HFFc6 (cell line): Measurements from ENCODE around the gene ZBTB42. TPM values are rescaled to one million over a fixed set of nuclear protein-coding genes. Genes with fewer than 3 reads are reported as not detected.

Source experiments
- DNase-seq: peaks from one replicate; pipeline ENCODE4 v3.0.0-alpha.2; 2018
- H3K27ac Mint-ChIP-seq: 2 replicates; pipeline ENCODE4 v1.8.0; 2020; ENCODE audit warnings: mild to moderate bottlenecking, mixed read lengths
- H3K27me3 Mint-ChIP-seq: 2 replicates; pipeline ENCODE4 v1.8.0; 2021; ENCODE audit warnings: mild to moderate bottlenecking, moderate library complexity, mixed read lengths; ENCODE audit not compliant: insufficient read depth
- H3K36me3 Mint-ChIP-seq: 2 replicates; pipeline ENCODE4 v1.8.0; 2021; ENCODE audit warnings: low read depth, mixed read lengths
- H3K4me1 Mint-ChIP-seq: 2 replicates; pipeline ENCODE4 v1.8.0; 2020; ENCODE audit warnings: low read depth, mixed read lengths
- H3K4me3 Mint-ChIP-seq: 2 replicates; pipeline ENCODE4 v1.8.0; 2020; ENCODE audit warnings: mild to moderate bottlenecking, moderate library complexity, mixed read lengths
- H3K9me3 Mint-ChIP-seq: 2 replicates; pipeline ENCODE4 v1.8.0; 2020; ENCODE audit warnings: mild to moderate bottlenecking, mixed read lengths
- CTCF ChIP-seq: fragments of 200-600 bp; sonication (generic); IDR thresholded peaks from 2 replicates; pipeline ENCODE4 v1.5.0; 2021; ENCODE audit warnings: antibody characterized with exemption, mild to moderate bottlenecking
- total RNA-seq, 6 experiments: library from RNA; stranded (reverse); fragmentation: NEBNext Ultra II Directional; extraction: Animal tissue kit (Norgen Biotek cat#: 25700); gene quantifications; 2 replicates in 1 of 6; 3 replicates in 5 of 6; pipeline ENCODE4 v1.2.3, GENCODE V29; 2021

Gene ZBTB42
- total RNA-seq, 6 experiments from 2014 or later, result 1.3 to 1.8 (median 1.5) TPM

- H3K36me3 Mint-ChIP-seq, result peaks cover 5% of the 10 kb centered on the region; the same call in 1 of the 2 replicates
- TF ChIP-seq CTCF, result no peak
- DNase-seq, result no peak
- peaks cover 20% of the 10 kb centered on the region for H3K4me1 Mint-ChIP-seq
- no peak overlapping the region for H3K27ac Mint-ChIP-seq
- H3K27me3 Mint-ChIP-seq, result no peaks in the 10 kb centered on the region; the same call in 1 of the 2 replicates
- H3K9me3 Mint-ChIP-seq, result no peaks in the 10 kb centered on the region
- H3K4me3 Mint-ChIP-seq, result no peak overlapping the region
Measured at GRCh38 chr14:104789752-104790743, 10.9 kb upstream of the ZBTB42 start.

- TF ChIP-seq CTCF, result no peak
- H3K27me3 Mint-ChIP-seq, result no peaks in the 10 kb centered on the region; the same call in 1 of the 2 replicates
- H3K9me3 Mint-ChIP-seq, result no peaks in the 10 kb centered on the region
- H3K27ac Mint-ChIP-seq, result no peak overlapping the region
- DNase-seq, result no peak
- H3K36me3 Mint-ChIP-seq, result peaks cover 5% of the 10 kb centered on the region; the same call in 1 of the 2 replicates
- H3K4me3 Mint-ChIP-seq, result no peak overlapping the region
- peaks cover 20% of the 10 kb centered on the region for H3K4me1 Mint-ChIP-seq
Measured at GRCh38 chr14:104791425-104791824, 9.5 kb upstream of the ZBTB42 start.

- DNase-seq, result no peak
- no peaks in the 10 kb centered on the region for H3K9me3 Mint-ChIP-seq
- H3K4me3 Mint-ChIP-seq, result no peak overlapping the region
- H3K36me3 Mint-ChIP-seq, result peaks cover 5% of the 10 kb centered on the region; the same call in 1 of the 2 replicates
- peaks cover 20% of the 10 kb centered on the region for H3K4me1 Mint-ChIP-seq
- no peak for TF ChIP-seq CTCF
- no peak overlapping the region for H3K27ac Mint-ChIP-seq
- no peaks in the 10 kb centered on the region; the same call in 1 of the 2 replicates for H3K27me3 Mint-ChIP-seq
Measured at GRCh38 chr14:104792101-104792884, 8.6 kb upstream of the ZBTB42 start.

- H3K36me3 Mint-ChIP-seq, result peaks cover 5% of the 10 kb centered on the region; the same call in 1 of the 2 replicates
- peak overlapping the region; percentile 91 for H3K4me3 Mint-ChIP-seq
- no peaks in the 10 kb centered on the region; the same call in 1 of the 2 replicates for H3K27me3 Mint-ChIP-seq
- no peak for DNase-seq
- H3K4me1 Mint-ChIP-seq, result peaks cover 20% of the 10 kb centered on the region
- TF ChIP-seq CTCF, result peak; percentile 50; the same call in 1 of the 2 replicates
- H3K9me3 Mint-ChIP-seq, result no peaks in the 10 kb centered on the region
- H3K27ac Mint-ChIP-seq, result peak overlapping the region; percentile 77
Measured at GRCh38 chr14:104792945-104793702, 7.8 kb upstream of the ZBTB42 start.

GRCh38 chr14:104793703-104793959 is 7.3 kb upstream of the ZBTB42 start:
- DNase-seq, result no peak
- H3K9me3 Mint-ChIP-seq, result no peaks in the 10 kb centered on the region
- peaks cover 5% of the 10 kb centered on the region; the same call in 1 of the 2 replicates for H3K36me3 Mint-ChIP-seq
- TF ChIP-seq CTCF, result no peak
- peak overlapping the region; percentile 77 for H3K27ac Mint-ChIP-seq
- H3K4me3 Mint-ChIP-seq, result peak overlapping the region; percentile 91
- H3K4me1 Mint-ChIP-seq, result peaks cover 20% of the 10 kb centered on the region
- no peaks in the 10 kb centered on the region; the same call in 1 of the 2 replicates for H3K27me3 Mint-ChIP-seq
